CD14-positive monocyte (primary cell): ENCODE results near the gene FOXI2. TPM values are rescaled to one million over a fixed set of nuclear protein-coding genes. Genes with fewer than 3 reads are reported as not detected.

Experiments used
- DNase-seq, 3 donors: peaks; one replicate each; pipeline ENCODE4 v3.0.0-alpha.2; 2011 to 2022
- H2AFZ ChIP-seq: 2 replicates; pipeline ENCODE4 v1.6.0; 2012; ENCODE audit warnings: mild to moderate bottlenecking, low read depth, low read length, inconsistent platforms; ENCODE audit not compliant: insufficient read depth, poor library complexity, severe bottlenecking
- H3K27ac ChIP-seq, 2 donors: 1 replicate in 1 of 2; 2 replicates in 1 of 2; pipeline ENCODE4 v1.5.1; 2012 to 2013; ENCODE audit warnings: low read length in 2 of 2, control low read depth in 1 of 2, inconsistent platforms in 1 of 2, low read depth in 1 of 2, mild to moderate bottlenecking in 1 of 2
- H3K27me3 ChIP-seq, 2 donors: one replicate each; pipeline versions ENCODE4 v1.6.0 to v1.6.1; 2011 to 2013; ENCODE audit warnings: low read length in 2 of 2; ENCODE audit not compliant: control insufficient read depth in 2 of 2, insufficient read depth in 2 of 2
- H3K36me3 ChIP-seq, 2 donors: replicated peaks in 1 of 2; 1 replicate in 1 of 2; 2 replicates in 1 of 2; pipeline versions ENCODE4 v1.5.1 to v1.6.1; 2012 to 2013; ENCODE audit warnings: low read length in 2 of 2, control low read depth in 1 of 2, inconsistent platforms in 1 of 2, mild to moderate bottlenecking in 1 of 2; ENCODE audit not compliant: insufficient read depth in 2 of 2, control insufficient read depth in 1 of 2
- H3K4me1 ChIP-seq, 2 donors: 1 replicate in 1 of 2; 2 replicates in 1 of 2; pipeline versions ENCODE4 v1.5.1 to v1.6.1; 2012 to 2013; ENCODE audit warnings: low read length in 2 of 2, control low read depth in 1 of 2, inconsistent platforms in 1 of 2, mild to moderate bottlenecking in 1 of 2, moderate library complexity in 1 of 2; ENCODE audit not compliant: insufficient read depth in 2 of 2, control insufficient read depth in 1 of 2
- H3K4me2 ChIP-seq: replicated peaks from 2 replicates; pipeline ENCODE3; 2012; ENCODE audit warnings: low read length, moderate library complexity, mild to moderate bottlenecking; ENCODE audit not compliant: poor library complexity, severe bottlenecking; ENCODE audit errors: extremely low read depth
- H3K4me3 ChIP-seq, 3 experiments: fragments of 200-600 bp in 1 of 3; sonication (generic) in 1 of 3; replicated peaks in 1 of 3; 1 replicate in 2 of 3; 2 replicates in 1 of 3; pipeline ENCODE4 v1.5.1; 2011 to 2013; ENCODE audit warnings: low read length in 3 of 3, mild to moderate bottlenecking in 3 of 3, control low read depth in 2 of 3, low read depth in 2 of 3, inconsistent platforms in 1 of 3, moderate library complexity in 1 of 3
- H3K79me2 ChIP-seq: 2 replicates; pipeline ENCODE4 v1.6.0; 2012; ENCODE audit warnings: mild to moderate bottlenecking, control low read depth, inconsistent platforms, low read length, moderate library complexity; ENCODE audit not compliant: insufficient read depth
- H3K9ac ChIP-seq: 2 replicates; pipeline ENCODE4 v1.6.0; 2017; ENCODE audit warnings: low read length, mild to moderate bottlenecking; ENCODE audit not compliant: insufficient read depth, poor library complexity, severe bottlenecking
- H3K9me3 ChIP-seq, 2 donors: replicated peaks in 1 of 2; 1 replicate in 1 of 2; 2 replicates in 1 of 2; pipeline versions ENCODE4 v1.5.1 to v1.6.1; 2012 to 2013; ENCODE audit warnings: low read length in 2 of 2, control low read depth in 1 of 2; ENCODE audit not compliant: control insufficient read depth in 1 of 2, insufficient read depth in 1 of 2
- H4K20me1 ChIP-seq: 2 replicates; pipeline ENCODE4 v1.6.0; 2012; ENCODE audit warnings: mild to moderate bottlenecking, low read length, control low read depth, moderate library complexity; ENCODE audit not compliant: insufficient read depth
- H3K27ac Mint-ChIP-seq, 7 donors: one replicate each; pipeline ENCODE4 v1.8.0; 2020; ENCODE audit warnings: mild to moderate bottlenecking in 7 of 7, mixed read lengths in 7 of 7, moderate library complexity in 6 of 7, inconsistent platforms in 2 of 7
- H3K27me3 Mint-ChIP-seq, 3 donors: one replicate each; pipeline ENCODE4 v1.8.0; 2021 to 2022; ENCODE audit warnings: low read depth in 3 of 3, mild to moderate bottlenecking in 3 of 3, mixed read lengths in 3 of 3, moderate library complexity in 3 of 3, inconsistent platforms in 1 of 3
- H3K36me3 Mint-ChIP-seq, 2 donors: one replicate each; pipeline ENCODE4 v1.8.0; 2020; ENCODE audit warnings: mixed read lengths in 2 of 2, inconsistent platforms in 1 of 2, mild to moderate bottlenecking in 1 of 2
- H3K4me1 Mint-ChIP-seq: one replicate; pipeline ENCODE4 v1.8.0; 2020; ENCODE audit warnings: mild to moderate bottlenecking, mixed read lengths
- H3K4me3 Mint-ChIP-seq, 2 donors: one replicate each; pipeline ENCODE4 v1.8.0; 2020; ENCODE audit warnings: mild to moderate bottlenecking in 2 of 2, mixed read lengths in 2 of 2, moderate library complexity in 1 of 2
- H3K9me3 Mint-ChIP-seq, 7 donors: one replicate each; pipeline ENCODE4 v1.8.0; 2020 to 2022; ENCODE audit warnings: mixed read lengths in 7 of 7, mild to moderate bottlenecking in 6 of 7, moderate library complexity in 6 of 7, inconsistent platforms in 2 of 7
- CTCF ChIP-seq: fragments of 200-600 bp; IDR thresholded peaks from one replicate; pipeline ENCODE4 v1.8.0; 2022; ENCODE audit warnings: antibody characterized with exemption, mild to moderate bottlenecking
- WGBS: methylation state at CpG from one replicate; pipeline ENCODE4 v1.1.5; 2013; ENCODE audit warnings: missing lambda C conversion rate; ENCODE audit not compliant: insufficient coverage; 5-methylcytosine and 5-hydroxymethylcytosine counted together
- intact Hi-C, 2 donors: fragments of 100-400 bp; cut with micrococcal nuclease; formaldehyde crosslinking; loops; one replicate each; pipeline versions ENCODE4 v1.15.0 to v1.15.1; 2023
- polyA plus RNA-seq, 3 donors: library from polyadenylated mRNA; depleted of rRNA in 1 of 3; unstranded in 2 of 3; stranded (reverse) in 1 of 3; fragments of 300-500 nt in 2 of 3; fragments of >200 nt in 1 of 3; fragmentation: Illumina TruSeq in 2 of 3; gene quantifications; 1 replicate in 2 of 3; 2 replicates in 1 of 3; pipeline ENCODE4 v1.2.3, GENCODE V29; 2012 to 2021

Gene FOXI2
- polyA plus RNA-seq, 3 donors = not detected

- Mint-ChIP-seq H3K9me3 (peaks cover 0 to 13% (median 6%) of the 10 kb centered on the region in 7 donors), H3K27me3 (peaks cover 3 to 18% (median 8%) of the 10 kb centered on the region in 3 donors), H3K4me3 (no peak overlapping the region), H3K36me3 (no peaks in the 10 kb centered on the region), H3K4me1 (no peaks in the 10 kb centered on the region), H3K27ac (no peak overlapping the region)
- Histone ChIP-seq H3K27ac (no peak overlapping the region), H3K4me2 (no peak overlapping the region), H3K27me3 (peaks cover 0 to 7% of the 10 kb centered on the region in 2 donors), H3K4me1 (no peaks in the 10 kb centered on the region), H3K9ac (no peak overlapping the region), H3K36me3 (no peaks in the 10 kb centered on the region), H3K4me3 (no peak overlapping the region), H2AFZ (no peak overlapping the region), H4K20me1 (no peaks in the 10 kb centered on the region), H3K79me2 (no peaks in the 10 kb centered on the region), H3K9me3 (no peaks in the 10 kb centered on the region)
- no CpG with 5 or more reads among the region's 3 CpGs for WGBS
- DNase-seq = no peak
- no peak for TF ChIP-seq CTCF
- intact Hi-C loops = no loop called here
Observed at GRCh38 chr10:127743205-127743604, 6.2 kb downstream of the FOXI2 start.

GRCh38 chr10:127744956-127745355, 8.0 kb downstream of the FOXI2 start:
- Histone ChIP-seq H3K9ac (no peak overlapping the region), H3K36me3 (no peaks in the 10 kb centered on the region), H2AFZ (no peak overlapping the region), H3K27me3 (no peaks in the 10 kb centered on the region), H3K4me3 (no peak overlapping the region), H3K4me2 (no peak overlapping the region), H3K79me2 (no peaks in the 10 kb centered on the region), H3K27ac (no peak overlapping the region), H3K9me3 (peaks cover 3 to 12% of the 10 kb centered on the region in 2 donors), H3K4me1 (no peaks in the 10 kb centered on the region), H4K20me1 (no peaks in the 10 kb centered on the region)
- H3K4me3 Mint-ChIP-seq = no peak overlapping the region
- peaks cover 1 to 5% (median 4%) of the 10 kb centered on the region in 3 donors for H3K27me3 Mint-ChIP-seq
- 100% methylated on average over 3 of the region's 9 CpGs for WGBS
- TF ChIP-seq CTCF = no peak
- H3K36me3 Mint-ChIP-seq = no peaks in the 10 kb centered on the region
- no peaks in the 10 kb centered on the region for H3K4me1 Mint-ChIP-seq
- H3K27ac Mint-ChIP-seq = no peak overlapping the region
- peaks cover 4 to 12% (median 10%) of the 10 kb centered on the region in 7 donors for H3K9me3 Mint-ChIP-seq
- no peak for DNase-seq
- intact Hi-C loops = no loop called here
